T-helper 2 cell treated with Interferon-gamma antibody and Interleukin-4, amounts not matched to agents 100 ng/mL and 5 ng/mL, for 36 hours (primary cell): Measurements from ENCODE around the gene SIRPA. TPM values are rescaled to one million over a fixed set of nuclear protein-coding genes. Genes with fewer than 3 reads are reported as not detected.

Source experiments
- intact Hi-C: fragments of 100-400 bp; cut with micrococcal nuclease; formaldehyde crosslinking; loops from one replicate; pipeline ENCODE4 v1.15.1; 2023
- total RNA-seq: library from RNA; stranded (reverse); gene quantifications from 2 replicates; pipeline ENCODE4 v1.2.3, GENCODE V29; 2022

SIRPA gene
- total RNA-seq, 1 donor from 2014 or later, result not detected

DNA sequence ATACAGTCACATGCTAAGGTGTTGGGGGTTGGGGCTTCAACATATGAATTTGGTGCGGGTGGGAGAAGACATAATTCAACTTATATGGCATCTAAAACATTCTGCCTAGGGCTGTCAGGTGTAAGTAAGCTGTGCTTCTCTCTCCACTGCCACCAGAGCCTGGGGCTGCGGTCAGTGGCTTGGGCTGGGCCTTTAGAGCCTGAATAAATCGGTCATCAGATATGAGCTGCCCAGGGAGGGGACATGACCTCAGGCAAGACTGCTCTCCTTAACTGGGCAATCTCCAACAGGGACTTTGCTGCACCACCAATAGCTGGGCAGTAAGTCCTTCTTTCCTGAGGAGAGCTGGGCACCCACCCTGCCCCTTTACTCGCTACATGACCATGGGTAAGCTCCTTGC is 24.9 kb upstream of the SIRPA start:
- intact Hi-C loops, result no loop called here

DNA sequence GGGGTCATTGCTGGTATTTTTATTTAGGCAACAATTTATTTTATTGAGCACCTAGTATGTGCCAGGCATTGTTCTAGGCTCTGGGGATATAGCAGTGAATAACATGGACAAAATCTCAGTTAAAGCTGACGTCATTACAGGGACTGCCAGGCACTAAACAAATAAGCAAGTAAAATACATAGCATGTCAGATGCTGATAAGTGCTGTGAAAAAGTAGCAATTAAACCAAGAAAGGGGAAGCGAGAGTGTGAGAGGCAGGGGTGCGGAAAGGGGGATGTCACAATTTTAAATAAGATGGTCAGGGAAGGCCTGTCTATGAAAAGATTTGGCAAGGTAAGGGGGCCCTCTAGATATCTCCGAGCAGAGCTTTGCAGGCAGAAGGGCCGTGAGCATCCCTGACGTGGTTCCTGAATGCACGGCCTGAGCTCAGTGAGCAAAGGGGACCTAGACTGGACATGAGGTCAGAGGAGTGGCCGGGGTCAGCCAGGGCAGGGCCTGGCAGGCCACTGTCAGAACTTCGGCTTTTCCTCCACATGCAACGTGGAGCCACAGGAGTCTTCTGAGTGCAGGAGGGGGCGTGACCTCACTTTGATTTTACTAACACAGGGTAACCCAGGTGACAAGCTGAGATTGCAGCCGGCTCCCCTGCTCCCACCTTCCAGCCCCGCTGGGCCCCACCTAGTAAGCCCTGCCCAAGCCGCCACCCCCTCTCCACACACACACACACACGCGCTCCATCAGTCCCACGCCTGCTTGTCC is 24.2 kb upstream of the SIRPA start:
- intact Hi-C loops, result no loop called here

DNA sequence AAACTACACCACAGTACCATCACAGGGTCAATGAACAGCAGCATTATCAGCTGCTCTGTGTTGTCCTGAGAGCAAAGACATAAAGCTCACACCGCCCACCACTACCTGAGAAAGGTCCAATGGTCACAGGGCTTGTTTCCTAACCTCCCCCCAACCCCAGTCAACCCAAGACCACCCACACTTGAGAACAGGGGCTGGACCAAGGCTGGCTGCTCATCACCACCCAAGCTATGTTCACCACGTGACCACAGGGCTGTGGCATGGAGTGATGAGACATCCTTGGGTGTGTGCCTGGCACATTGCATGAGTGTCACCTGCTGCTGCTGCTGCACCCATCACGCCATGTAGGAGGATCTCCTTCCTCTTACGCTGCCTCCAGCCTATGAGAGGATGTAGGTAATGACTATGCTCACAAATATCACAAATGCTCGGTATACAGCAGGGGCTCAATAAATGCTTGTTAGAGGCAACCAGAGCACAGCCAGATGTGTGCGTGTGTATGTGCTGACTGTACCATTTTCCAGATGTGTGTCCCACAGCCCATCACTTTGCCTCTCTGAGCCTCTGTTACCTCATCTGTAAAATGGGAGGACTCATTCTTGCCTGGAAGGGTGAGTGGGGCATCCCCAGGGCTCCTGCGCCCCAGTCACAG is 23.3 kb upstream of the SIRPA start:
- intact Hi-C loops, result no loop called here

DNA sequence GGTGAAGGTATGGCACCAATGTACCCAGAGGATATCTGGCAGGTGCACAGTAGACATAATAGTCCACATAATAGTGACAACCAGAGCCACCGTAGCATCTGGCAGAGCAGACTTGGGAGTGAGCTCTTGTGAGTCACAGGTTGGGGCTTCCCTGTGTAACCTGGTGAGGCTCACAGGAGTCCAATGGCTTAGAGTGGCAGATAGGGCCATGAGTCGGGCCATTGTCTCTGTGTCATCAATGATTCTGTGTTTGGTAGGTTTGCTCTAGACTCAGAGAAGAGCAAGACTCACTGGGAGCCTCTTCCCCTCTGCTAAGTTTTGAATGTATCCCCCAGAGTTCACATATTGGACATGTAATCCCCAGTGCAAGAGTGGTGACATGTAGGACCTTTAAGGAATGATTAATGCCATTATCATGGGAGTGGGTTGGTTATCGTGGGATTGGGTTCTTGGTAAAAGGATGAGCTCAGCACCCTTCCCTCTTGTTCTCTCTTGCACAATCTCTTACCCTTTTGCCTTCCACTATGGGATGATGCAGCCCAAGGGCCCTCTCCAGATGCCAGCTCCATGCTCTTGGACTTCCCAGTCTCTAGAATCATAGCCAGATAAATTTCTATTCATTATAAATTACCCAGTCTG is 22.6 kb upstream of the SIRPA start:
- intact Hi-C loops, result no loop called here

DNA sequence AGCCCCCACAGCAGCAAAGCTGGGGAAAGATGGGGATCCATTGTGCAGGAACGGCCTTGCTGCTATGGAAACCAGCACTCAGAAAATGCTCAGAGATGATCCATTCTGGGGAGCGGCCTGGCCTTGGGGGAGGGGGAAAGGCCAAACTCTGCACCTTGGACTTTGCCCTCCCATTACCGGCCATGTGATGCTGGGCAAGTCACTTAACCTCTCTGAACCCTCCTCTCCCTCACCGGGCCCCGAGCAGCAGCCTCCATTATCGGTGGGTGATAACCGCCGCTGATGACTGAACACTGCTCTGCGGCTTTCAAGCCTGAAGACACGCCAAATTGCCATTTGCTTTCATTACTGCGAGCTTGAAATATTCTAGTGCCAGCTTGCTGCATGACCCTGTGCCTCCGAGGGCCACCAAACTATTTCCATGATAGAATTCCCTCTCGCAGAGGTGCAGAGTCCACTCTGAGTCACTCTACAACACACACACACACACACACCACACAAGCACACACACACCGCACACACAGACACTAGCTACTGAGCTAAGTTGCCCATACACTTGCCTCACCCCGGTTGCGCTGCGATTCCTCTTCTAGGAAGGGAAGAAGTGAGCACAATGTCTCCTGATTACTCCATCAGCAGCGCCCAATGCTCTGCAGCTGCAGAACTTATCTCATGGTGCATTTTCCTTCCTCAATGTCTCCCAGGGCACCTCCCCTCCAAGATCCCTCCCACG is 20.6 kb upstream of the SIRPA start:
- intact Hi-C loops, result no loop called here

DNA sequence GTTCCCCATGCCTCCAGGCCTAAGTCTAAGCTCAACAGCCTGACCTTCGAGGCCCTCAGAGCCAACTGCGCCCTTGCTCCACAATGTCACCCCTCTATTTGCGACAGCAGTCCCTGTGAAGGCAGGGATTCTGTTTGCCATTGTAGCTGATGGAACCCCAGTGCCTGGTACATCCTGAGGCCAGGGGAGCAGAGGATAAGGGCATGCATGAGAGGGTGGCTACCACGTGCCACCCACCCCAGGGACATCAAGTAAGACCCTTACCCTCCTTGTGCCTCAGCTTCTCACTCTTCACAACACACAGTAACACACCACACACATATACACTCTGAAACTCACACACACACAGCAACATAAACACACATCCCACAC is 20.0 kb upstream of the SIRPA start:
- intact Hi-C loops, result no loop called here

DNA sequence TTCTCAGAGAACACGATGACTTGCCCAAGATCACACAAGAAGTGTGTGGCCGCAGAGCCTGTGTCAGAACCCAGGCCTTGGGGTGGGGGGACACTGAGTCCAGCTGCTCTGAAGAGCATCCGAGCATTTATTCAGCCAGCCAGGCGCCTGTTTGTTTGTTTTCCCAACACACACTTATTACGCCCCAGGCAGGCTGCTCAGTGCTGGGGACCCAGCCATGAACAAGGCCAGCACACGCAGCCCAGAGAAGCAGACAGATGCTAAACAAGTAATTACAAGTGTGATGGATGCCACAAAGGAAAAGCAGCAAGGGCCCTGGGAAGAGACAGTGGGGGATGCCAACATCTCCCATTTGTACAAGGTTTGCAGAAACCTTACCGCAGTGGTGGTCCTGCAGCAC is 19.4 kb upstream of the SIRPA start:
- intact Hi-C loops, result no loop called here

DNA sequence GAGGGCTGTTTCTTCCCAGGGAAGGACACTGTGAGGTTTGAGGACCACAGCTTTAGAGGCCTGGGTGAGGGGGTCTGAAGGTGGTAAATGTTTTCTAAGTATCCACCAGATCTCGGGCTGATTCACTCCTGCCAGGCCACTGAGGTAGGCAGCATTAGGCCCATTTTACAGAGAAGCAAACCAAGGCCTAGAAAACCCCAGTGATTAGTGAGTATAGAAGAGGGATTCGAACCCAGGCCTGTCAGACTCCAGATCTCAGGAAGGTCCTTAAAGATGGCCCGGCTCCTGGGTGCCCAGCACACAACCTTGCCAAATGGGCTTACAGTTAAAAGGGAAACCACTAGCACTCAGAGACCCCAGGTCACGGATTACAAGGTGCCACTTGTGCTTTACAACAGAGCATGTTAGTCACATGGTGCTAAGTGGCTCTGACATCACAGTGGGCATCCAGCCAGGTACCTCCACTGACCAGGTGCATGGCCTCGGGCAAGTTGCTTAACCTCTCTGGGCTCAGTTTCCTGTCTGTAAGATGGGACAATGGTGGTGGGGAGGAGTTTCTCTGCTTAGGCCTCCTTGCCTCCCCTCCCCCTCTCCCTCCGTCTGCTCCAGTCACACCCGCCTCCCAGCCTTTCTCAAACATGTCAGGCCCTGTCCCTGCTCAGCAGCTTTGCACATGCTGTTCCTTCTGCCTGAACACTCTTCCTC is 18.8 kb upstream of the SIRPA start:
- intact Hi-C loops, result no loop called here

DNA sequence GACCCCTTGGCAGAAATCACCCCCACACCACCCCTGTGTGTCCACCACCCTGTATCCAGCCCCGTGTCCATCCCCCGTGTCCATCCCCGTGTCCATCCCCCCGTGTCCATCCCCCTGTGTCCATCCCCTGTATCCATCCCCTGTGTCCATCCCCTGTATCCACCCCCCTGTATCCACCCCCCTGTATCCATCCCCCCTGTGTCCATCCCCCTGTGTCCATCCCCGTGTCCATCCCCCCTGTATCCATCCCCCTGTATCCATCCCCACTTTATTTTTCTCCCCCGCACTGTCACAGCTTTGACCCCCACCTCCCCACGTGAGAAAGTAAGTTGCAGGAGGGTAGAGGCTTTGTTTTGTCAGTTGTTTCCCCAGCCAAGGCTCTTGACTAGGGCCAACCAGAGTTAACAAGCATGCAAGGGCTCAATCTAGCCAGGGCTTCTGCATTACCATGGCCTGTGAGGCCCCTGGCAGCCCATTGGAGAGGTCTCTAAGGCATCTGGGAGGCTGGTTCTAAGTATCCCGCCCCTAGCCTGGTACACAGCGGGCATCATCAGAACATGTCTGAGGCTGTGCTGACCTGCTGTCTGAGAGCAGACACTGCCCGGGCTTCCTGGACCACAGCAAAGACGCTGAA is 18.1 kb upstream of the SIRPA start:
- intact Hi-C loops, result no loop called here

DNA sequence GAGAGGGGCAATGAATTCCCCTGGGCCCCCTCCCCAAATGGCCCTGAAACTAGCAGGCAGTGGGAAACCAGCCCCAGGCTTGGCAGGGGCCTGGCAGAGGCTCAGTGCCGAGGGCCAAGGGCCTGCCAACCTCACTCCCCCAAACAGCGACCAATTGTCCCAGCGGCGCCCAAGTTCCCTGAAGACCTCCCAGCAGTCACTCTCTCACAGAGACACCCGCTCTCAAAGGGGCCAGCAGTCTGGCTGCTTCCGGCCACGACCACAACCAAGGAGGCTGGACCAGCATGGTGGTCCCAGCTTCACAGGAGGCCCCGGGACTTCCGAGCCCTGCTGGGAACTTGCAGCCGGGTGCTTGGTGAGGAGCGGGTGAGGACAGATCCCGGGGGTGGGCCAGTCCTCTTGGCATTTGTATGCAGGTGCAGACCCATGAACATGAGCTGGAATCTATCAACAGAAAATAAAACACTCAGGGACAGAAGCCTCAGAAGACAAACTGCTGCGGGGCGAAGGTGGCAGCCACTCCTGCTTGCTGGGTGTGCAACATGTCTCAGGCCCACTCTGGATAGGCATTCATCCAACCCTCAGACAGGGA is 17.5 kb upstream of the SIRPA start:
- intact Hi-C loops, result no loop called here

DNA sequence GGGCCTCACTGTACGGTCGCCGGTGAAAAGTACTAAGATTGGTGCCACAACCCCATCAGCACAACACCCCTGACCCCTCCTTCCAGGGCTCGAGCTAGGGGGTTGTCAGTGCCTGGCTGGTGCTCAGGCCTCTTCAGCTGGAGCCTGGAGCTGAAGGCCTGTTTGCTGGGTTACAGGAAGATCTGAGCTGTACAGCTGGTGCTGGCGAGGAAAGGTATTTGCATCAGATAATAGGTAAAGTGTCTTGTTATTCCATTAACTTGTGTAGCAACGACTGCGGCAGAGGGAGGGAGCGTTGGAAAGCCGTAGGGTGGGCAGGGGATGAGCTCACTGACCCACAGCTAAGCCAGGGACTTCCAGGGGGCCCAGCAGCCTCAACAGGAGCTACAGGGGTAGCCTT is 15.8 kb upstream of the SIRPA start:
- intact Hi-C loops, result no loop called here

DNA sequence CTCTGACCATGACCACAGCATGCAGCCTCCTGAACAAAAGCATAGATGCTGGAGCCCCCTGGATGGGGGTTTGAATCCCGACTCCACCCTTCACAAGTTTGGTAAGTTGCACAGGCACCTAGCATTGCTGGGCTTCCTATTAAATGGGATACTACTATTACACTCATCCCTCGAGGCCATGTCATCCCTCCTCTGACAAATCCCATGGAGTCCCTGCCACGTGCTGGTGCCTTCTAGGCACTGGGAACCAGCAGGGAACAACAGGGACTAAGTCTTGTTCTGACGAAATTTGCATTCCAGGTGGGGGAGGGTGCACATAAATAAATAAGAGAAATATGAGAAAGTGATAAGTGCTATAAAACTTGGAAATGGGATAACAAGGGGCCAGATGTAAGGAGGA is 15.3 kb upstream of the SIRPA start:
- intact Hi-C loops, result no loop called here

DNA sequence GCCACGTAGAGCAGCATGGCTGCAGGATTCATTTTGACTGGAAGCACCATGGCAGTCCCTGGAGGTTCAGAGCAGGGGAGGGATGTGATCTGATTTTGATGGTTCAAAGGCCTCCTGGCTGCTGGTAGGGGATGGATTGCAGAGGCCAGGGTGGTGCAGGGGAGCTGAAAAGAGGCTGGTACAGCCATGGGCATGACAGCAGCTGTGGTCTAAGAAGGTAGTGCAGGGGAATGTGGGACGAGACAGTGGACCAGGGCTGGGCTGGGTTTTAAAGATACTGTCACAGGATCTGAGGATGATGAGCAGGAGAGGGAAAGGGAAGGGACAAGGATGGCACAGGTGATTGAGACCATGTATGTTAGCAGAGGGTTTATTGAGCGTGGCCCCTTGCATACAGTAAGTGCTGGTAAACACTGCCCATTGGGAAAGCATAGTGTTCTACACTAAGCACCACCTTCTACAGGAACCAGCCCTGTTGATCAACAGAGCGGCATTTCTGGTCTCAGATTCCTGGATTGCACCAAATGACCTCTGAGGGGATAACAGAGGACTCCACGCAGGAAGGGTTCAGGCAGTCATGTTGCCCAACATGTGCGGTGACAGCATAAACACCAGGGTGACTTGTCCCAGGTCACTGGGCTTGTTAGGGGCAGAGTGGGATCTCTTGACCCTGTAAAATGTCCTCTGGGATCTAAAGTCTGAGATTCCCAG is 14.5 kb upstream of the SIRPA start:
- intact Hi-C loops, result no loop called here

DNA sequence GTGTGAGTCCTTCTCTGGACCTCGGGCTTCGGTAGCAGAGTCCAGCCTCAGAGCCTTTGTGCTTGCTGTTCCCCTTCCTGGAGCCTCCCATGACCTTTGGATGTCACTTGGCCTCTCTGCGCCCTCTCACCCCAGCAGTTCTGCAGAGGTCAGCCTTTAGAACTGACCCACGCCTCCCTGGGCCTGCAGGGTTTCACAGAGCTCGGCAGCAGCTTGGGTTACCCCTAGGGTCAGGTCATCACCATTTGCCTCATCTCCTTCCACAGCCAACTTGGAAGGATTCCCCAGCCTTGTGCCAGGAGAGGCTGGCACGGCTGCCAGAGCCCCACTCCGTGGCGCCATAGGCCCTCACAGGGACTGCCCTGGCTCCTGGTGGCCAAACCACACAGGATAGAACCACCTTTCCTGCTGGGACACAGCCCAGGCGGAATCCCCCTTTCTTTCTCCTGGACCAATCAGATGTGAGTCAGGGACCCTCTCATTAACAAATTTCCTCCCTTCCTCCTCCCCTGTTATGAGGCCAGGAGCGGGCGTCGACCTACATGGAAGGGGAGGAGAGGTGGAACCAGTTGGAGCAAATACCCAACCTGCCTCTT is 13.9 kb upstream of the SIRPA start:
- intact Hi-C loops, result no loop called here

DNA sequence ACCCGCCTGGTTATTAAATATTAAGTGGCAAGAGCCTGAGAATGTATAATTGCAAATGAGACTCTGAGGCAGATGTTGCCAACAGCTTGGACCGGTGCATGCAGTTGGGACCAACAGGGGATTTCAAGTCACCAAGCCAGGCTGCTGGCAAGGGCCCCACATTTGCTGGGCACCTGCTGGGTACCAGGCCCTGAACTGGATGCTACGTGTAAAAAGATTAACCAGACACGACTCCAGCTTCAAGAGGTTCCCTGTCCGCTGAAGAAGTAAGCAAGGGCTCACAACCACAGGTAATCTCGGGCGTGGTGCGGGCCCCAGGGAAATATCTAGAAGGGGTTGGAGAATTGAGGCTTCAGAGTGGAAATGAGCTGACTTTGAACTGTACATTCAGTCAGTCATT is 13.2 kb upstream of the SIRPA start:
- intact Hi-C loops, result no loop called here

DNA sequence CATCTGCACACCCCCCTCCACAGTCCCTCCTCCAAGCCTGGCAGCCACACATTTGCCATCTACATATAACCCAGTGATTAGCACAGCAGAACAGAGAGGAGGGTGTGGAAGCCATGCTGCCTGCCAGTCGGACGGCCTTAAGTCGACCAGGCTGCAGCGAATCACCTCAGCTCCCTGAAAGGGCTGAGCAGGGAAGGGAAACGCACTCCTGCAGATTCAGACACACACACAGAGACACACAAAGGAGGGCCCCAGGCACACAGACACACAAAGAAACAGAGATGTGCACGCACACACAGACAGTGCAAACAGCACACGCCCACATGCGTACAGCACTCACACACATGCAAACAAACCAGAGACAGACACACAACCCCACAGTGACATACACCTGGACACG is 11.2 kb upstream of the SIRPA start:
- intact Hi-C loops, result no loop called here

DNA sequence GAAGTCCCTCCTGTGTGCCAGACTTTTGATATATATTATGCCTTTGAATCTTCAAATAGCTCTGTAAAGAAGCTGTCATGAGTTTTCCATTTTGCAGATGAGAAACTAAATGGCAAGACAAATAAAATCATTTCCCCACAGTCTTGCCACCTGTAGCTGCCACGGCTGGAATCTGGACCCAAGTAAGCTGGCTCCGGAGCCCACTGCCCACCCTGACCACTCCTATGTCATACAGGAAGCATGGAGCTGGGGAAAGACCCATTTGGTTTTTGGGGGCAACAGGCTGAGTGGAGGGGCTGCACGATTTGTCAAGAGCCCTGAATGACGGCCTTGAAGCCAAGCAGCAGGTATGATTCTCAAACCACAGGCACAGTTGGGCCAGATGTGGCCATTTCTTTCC is 10.0 kb upstream of the SIRPA start:
- intact Hi-C loops, result no loop called here

DNA sequence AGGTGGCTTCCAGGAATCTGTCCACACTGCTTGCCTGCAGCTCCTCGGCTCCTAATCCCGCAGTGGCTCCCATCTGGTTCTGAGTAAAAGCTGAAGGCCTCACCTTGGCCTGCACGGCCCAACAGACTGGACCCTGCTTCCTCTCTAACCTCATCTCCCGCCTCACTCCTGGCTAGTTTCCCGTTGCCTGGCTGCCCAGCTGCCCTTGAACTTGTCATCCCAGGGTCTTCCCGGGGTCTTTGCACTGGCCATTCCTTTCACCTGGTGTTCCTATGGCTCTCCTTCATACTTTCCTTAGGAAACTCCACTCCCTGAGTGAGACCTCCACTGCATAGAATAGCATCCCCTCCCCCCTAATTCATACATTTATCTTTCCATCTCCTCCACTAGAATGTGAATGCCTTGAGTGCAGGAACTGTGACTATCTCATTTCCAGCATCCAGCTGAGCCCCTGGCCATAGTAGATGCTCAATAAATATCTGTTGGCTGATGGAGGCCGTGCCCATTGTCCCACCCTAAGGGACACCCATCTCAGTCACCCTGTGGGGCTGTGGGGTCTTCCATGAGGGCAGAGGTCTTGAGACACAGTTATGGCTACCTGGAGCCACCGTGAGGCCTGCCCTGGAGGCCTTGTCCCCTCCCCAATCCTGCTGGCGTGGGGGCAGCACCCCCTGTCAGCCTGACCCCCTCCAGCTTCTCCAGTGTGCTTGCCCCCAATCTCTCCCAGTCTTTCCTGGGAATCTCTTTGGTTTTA is 9.1 kb upstream of the SIRPA start:
- intact Hi-C loops, result no loop called here

DNA sequence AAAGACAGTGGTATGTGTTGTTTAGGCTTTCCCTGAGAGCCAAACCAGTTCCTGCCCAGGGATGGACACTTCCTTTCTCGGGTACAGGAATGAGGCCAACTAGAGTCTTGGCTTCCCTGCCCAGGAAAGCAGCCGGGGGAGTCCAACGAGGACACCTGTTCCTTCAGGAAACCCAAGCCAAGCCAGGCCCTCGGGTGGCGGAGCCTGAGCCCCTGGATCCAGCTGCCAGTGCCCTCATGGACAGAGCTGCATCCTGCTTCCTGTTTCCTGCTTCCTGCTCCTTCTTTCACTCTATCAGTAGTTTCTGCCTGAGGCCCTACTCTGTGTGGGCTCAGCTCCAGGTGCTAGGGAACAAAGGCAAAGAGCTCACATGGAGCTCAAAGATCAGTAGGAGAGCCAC is 7.9 kb upstream of the SIRPA start:
- intact Hi-C loops, result no loop called here
